ENCODE data around the gene WIPI1.
A peak's percentile ranks its signal among the peaks of the same experiment; 100 is the strongest.

Gene WIPI1

GRCh38 chr17:68460146-68460545, 2.9 kb upstream of the WIPI1 start:
- no peaks in the 10 kb centered on the region for H3K9me2 ChIP-seq (ENCODE audit: low read depth, low read length)
- peaks cover 72% of the 10 kb centered on the region for H3K4me1 ChIP-seq (ENCODE audit: insufficient read depth, low read length, severe bottlenecking)
- no peaks in the 10 kb centered on the region for H4K20me1 ChIP-seq (ENCODE audit: insufficient read depth, low read length)
- H3K79me2 ChIP-seq (ENCODE audit: insufficient read depth, low read length), result no peaks in the 10 kb centered on the region
- no peak overlapping the region for H3K4me3 ChIP-seq (ENCODE audit: low read depth, low read length, poor library complexity, severe bottlenecking)
- no peak overlapping the region for H3K4me2 ChIP-seq (ENCODE audit: low read length)
- no peaks in the 10 kb centered on the region for H3K9me3 ChIP-seq (ENCODE audit: low read length)
- H3K27ac ChIP-seq (ENCODE audit: low read depth, low read length, poor library complexity, severe bottlenecking), result peak overlapping the region; percentile 79
- H3F3A ChIP-seq (ENCODE audit: insufficient read depth, low read length), result no peaks in the 10 kb centered on the region
- H2AFZ ChIP-seq (ENCODE audit: low read length), result no peak overlapping the region
- H3K9ac ChIP-seq (ENCODE audit: low read length), result no peak overlapping the region
- no peaks in the 10 kb centered on the region for H3K27me3 ChIP-seq (ENCODE audit: insufficient read depth, low read length)
- no peaks in the 10 kb centered on the region for H3K36me3 ChIP-seq (ENCODE audit: insufficient read depth, low read length)
- TF ChIP-seq EZH2 (IDR thresholded peaks at IDR 0.05; ENCODE audit: borderline replicate concordance, low read length), result no peak
- no peak for TF ChIP-seq CTCF (IDR thresholded peaks at IDR 0.05; ENCODE audit: low read length)

DNA sequence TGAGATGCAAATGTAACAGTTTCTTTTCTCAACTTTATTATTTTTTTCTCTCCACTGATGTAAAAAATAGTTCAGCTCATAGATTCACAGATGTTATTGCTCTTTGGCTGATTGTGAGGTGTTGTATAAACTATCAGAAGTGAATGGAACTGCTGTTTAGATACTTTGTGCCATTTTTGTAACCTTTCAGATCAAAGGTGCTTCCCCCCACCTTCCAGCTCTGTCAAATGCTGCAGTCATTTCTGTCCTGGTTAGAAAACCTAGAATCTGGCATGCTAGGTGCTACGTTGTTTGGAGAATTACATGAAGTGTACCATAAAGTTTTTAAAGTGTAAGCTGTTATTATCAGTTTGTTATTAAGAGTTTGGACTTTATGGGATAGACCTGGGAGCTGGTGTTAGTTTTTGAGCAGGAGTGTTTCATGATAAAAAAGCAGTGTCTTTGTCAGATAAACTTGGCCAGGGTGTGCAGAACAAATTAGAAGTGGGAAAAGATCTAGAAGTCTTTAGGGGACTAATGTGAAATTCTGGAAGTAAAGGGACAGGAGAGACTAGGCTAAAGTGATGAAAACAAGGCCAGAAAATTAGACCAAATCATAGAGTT, 1.8 kb upstream of the WIPI1 start:
- H3K9me2 ChIP-seq (ENCODE audit: low read depth, low read length), result no peaks in the 10 kb centered on the region
- 0 out of 2 replicates have a peak overlapping the region, but pooled peaks have one; percentile 22 for H2AFZ ChIP-seq (ENCODE audit: low read length)
- H3K9me3 ChIP-seq (ENCODE audit: low read length), result no peaks in the 10 kb centered on the region
- no peaks in the 10 kb centered on the region for H3K36me3 ChIP-seq (ENCODE audit: insufficient read depth, low read length)
- H3K79me2 ChIP-seq (ENCODE audit: insufficient read depth, low read length), result no peaks in the 10 kb centered on the region
- TF ChIP-seq EZH2 (IDR thresholded peaks at IDR 0.05; ENCODE audit: borderline replicate concordance, low read length) (no peak), CTCF (IDR thresholded peaks at IDR 0.05; ENCODE audit: low read length) (no peak)
- H3K4me1 ChIP-seq (ENCODE audit: insufficient read depth, low read length, severe bottlenecking), result peaks cover 75% of the 10 kb centered on the region
- peak overlapping the region; percentile 78 for H3K27ac ChIP-seq (ENCODE audit: low read depth, low read length, poor library complexity, severe bottlenecking)
- no peaks in the 10 kb centered on the region for H4K20me1 ChIP-seq (ENCODE audit: insufficient read depth, low read length)
- H3K4me2 ChIP-seq (ENCODE audit: low read length), result peak overlapping the region; percentile 83
- no peaks in the 10 kb centered on the region for H3F3A ChIP-seq (ENCODE audit: insufficient read depth, low read length)
- no peaks in the 10 kb centered on the region for H3K27me3 ChIP-seq (ENCODE audit: insufficient read depth, low read length)
- peak overlapping the region; percentile 41; the same call in 1 of the 2 replicates for H3K9ac ChIP-seq (ENCODE audit: low read length)
- peak overlapping the region; percentile 62 for H3K4me3 ChIP-seq (ENCODE audit: low read depth, low read length, poor library complexity, severe bottlenecking)

- no peaks in the 10 kb centered on the region for H3K27me3 ChIP-seq (ENCODE audit: insufficient read depth, low read length)
- H3K4me3 ChIP-seq (ENCODE audit: low read depth, low read length, poor library complexity, severe bottlenecking), result peak overlapping the region; percentile 62
- peak overlapping the region; percentile 78 for H3K27ac ChIP-seq (ENCODE audit: low read depth, low read length, poor library complexity, severe bottlenecking)
- H3K79me2 ChIP-seq (ENCODE audit: insufficient read depth, low read length), result no peaks in the 10 kb centered on the region
- H2AFZ ChIP-seq (ENCODE audit: low read length), result 0 out of 2 replicates have a peak overlapping the region, but pooled peaks have one; percentile 22
- H3K4me2 ChIP-seq (ENCODE audit: low read length), result peak overlapping the region; percentile 83
- H3K9me3 ChIP-seq (ENCODE audit: low read length), result no peaks in the 10 kb centered on the region
- peaks cover 75% of the 10 kb centered on the region for H3K4me1 ChIP-seq (ENCODE audit: insufficient read depth, low read length, severe bottlenecking)
- no peaks in the 10 kb centered on the region for H3K9me2 ChIP-seq (ENCODE audit: low read depth, low read length)
- peak overlapping the region; percentile 41 for H3K9ac ChIP-seq (ENCODE audit: low read length)
- TF ChIP-seq CTCF (IDR thresholded peaks at IDR 0.05; ENCODE audit: low read length) (no peak), EZH2 (IDR thresholded peaks at IDR 0.05; ENCODE audit: borderline replicate concordance, low read length) (no peak)
- no peaks in the 10 kb centered on the region for H4K20me1 ChIP-seq (ENCODE audit: insufficient read depth, low read length)
- no peaks in the 10 kb centered on the region for H3F3A ChIP-seq (ENCODE audit: insufficient read depth, low read length)
- H3K36me3 ChIP-seq (ENCODE audit: insufficient read depth, low read length), result no peaks in the 10 kb centered on the region
Observed at GRCh38 chr17:68458260-68459036, 1.2 kb upstream of the WIPI1 start.
